RKO (cell line): ENCODE results near the gene RBM12.
"Not testable (repeated sequence)": the region's sequence is repeated elsewhere in the genome, so short reads cannot be mapped to it uniquely, and the experiment has no call there.

Experiments
- DNase-seq: peaks from one replicate; pipeline ENCODE4 v3.0.0-alpha.2; 2016; ENCODE audit warnings: low spot score

Gene RBM12, protein sequence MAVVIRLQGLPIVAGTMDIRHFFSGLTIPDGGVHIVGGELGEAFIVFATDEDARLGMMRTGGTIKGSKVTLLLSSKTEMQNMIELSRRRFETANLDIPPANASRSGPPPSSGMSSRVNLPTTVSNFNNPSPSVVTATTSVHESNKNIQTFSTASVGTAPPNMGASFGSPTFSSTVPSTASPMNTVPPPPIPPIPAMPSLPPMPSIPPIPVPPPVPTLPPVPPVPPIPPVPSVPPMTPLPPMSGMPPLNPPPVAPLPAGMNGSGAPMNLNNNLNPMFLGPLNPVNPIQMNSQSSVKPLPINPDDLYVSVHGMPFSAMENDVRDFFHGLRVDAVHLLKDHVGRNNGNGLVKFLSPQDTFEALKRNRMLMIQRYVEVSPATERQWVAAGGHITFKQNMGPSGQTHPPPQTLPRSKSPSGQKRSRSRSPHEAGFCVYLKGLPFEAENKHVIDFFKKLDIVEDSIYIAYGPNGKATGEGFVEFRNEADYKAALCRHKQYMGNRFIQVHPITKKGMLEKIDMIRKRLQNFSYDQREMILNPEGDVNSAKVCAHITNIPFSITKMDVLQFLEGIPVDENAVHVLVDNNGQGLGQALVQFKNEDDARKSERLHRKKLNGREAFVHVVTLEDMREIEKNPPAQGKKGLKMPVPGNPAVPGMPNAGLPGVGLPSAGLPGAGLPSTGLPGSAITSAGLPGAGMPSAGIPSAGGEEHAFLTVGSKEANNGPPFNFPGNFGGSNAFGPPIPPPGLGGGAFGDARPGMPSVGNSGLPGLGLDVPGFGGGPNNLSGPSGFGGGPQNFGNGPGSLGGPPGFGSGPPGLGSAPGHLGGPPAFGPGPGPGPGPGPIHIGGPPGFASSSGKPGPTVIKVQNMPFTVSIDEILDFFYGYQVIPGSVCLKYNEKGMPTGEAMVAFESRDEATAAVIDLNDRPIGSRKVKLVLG

DNA sequence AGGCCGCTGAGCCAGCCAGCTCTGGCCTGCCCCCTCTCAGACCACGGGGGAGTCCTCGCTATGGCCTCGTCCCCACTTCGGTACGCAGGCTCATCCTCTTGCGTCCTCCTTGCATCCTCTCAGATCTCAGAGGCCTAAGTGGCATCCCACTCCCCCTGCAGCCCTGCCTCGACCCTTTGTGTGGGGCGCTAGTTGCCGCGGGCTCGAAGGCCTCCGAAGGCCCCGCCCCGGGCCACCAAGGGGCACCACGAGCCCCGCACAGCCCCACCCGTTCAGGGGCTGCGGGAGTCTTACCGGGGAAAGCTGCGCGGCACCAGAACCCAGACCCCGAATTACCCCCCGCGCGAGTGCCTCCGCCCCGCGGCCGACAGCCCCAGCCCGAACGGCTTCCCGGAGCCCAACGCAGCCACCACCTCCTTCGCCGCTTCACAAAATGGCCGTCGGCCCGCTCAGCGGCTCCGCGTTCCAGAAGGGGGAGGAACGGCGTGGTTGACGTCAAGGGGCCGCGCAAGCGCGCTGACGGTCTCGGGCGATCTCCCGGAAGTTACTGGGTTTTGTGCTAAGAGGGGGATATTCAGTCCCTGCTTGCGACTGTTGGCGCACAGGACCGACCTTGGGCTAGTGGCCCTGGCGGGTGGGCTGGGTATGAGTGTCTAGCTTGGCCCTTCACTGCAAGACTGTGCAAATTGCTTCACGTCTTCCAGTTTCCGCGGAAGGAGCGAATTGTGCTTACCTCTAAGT, at the start of gene RBM12, which contains the start of gene CPNE1:
Gene RBM12 (minus strand): TSS at position 435 of the 741 bp plus-strand sequence. CDS start 9,578 bp downstream, outside the sequence.
Gene CPNE1 (minus strand): TSS at position 435 of the 741 bp plus-strand sequence. CDS start 31,977 bp downstream, outside the sequence.
- DNase-seq, result peak; percentile 97

DNA sequence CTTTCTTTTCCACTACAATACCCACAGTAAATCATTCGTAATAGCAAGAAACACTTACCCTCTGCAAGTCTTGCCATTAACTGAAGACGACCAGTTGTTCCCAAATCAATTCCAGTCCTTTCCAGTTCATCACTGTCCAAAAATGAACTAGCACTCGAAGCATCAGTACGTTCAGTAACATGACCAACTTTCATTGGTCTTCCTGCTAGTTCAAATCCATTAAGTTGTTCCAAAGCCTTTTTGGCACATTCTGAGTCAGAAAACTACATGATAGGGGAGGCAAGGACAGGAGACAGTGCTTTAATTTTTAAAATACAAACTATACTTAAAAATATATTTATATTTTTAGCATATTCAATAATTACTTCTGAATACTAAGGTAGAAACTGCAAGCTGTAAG, 49.4 kb upstream of the RBM12 start:
- no peak for DNase-seq

DNA sequence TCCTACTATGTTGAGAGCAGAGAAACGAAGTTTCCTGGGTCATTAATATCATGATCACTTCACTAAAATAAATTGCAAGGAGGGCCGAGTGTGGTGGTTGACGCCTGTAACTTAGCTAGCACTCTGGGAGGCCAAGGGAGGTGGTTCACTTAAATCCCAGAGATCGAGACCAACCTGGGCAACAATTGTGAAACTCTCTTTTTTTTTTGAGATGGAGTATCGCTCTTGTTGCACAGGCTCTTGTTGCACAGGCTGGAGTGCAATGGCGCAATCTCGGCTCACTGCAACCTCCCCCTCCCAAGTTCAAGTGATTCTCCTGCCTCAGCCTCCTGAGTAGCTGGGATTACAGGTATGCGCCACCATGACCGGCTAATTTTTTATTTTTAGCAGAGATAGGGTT, 48.4 kb upstream of the RBM12 start:
- DNase-seq, result not testable (repeated sequence)

DNA sequence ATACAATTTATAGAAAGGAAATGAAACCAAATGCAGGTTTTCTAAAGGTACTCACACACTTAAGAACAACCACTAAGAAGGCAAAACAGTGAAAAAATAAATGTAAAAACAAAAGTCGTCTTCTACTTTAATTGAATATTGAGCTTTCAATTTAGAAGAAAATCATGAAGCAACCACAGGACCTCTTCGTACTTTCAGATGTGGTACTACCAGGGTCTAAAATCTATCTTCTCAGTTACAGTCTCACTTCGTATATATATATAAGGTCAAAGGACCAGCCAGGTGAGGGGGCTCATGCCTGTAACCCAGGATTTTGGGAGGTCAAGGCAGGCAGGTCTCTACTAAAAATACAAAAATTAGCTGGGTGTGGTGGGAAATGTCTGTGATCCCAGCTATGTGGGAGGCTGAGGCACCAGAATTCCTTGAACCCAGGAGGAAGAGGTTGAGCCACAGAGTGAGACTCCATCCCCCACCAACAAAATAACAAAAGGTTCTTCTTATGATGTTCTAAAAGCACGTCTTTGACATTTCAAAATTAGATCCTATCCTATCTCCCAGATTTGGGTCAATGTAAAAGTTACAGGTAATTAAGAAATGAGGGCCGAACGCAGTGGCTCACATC, 47.0 kb upstream of the RBM12 start:
- no peak for DNase-seq

DNA sequence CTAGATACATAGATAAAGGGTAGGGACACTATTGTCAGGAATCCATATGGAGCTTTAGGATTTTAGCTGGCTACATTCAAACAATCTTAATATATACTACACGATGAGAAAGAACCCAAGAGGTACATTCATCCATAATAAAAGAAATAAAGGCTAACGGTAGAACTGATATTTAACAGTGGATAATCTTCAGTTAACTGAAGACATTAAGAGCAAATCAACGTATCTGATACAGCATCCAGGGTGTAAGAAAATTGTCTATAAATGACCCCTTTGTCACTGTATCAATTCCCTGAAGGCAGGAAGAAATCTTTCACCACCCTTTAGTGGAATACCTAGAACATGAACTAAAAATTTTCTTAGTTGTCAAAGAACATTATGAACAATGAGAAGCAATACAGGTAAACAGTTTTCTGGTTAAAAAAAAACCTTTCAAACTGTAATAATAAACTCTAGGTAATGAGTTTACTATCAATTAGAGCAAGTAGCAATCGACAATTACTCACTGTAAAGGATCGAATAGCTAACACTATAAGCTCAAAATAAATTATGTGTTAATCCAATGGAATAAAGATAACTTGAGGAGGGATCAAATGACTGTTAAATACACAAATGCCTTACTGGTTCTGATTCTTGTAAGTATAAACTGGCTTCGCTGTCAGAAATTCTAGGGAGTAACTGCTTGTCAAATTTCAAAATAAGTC, 46.3 kb upstream of the RBM12 start:
- DNase-seq, result no peak

DNA sequence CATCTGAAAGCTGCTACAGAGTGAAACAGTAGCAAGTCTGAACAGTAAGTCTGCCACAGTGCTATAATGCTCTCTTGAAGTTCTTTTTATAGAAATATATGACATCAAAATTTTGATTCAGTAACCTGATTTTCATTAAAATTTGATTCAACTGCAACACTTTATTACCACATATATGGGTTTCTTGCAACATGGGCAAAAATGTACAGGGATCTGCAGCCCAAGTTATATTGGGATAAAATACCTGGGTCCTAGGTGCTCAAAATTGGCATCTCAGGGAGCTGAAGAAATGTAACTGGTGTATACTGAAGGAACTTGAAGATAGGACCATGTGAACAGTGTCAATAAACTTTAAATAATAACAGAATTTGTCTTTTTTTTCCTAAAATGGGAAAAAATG, 45.3 kb upstream of the RBM12 start:
- DNase-seq, result no peak

DNA sequence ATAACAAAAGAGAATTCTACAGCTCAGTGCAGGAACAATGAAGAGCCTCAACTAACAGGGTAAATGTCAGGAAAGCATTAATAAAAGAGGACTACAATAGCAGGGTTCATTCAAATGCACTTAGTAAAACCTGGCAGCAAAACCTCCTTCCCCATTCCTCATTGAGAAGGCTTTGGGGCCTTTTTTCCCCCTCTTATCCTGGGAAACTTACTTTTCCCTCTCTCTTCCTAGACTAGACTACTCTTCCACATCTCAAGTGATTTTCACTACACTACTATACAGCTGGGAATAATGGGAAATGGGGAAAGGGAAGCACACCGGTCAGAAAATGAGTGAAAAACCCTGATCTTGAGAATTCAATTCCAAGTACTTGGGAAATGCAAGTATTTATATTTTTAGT, 44.6 kb upstream of the RBM12 start:
- DNase-seq, result no peak

DNA sequence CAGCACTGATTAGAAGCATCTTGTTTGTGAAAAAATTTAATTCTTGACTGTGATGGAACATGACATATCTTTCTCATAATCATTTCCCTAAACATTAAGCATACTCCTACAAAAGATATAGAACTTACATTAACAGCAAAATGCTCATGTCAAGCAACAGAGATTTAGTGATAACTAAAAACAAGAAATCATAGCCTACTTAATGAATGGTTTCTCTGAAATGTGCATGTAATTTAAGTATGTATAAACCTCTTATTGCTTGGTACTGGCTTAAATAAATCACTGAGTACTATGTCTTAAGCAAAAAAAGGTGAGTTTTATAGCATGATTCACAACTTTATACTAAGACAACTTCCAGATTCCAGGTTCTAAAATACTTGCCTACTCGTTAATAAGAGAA, 43.8 kb upstream of the RBM12 start:
- no peak for DNase-seq

DNA sequence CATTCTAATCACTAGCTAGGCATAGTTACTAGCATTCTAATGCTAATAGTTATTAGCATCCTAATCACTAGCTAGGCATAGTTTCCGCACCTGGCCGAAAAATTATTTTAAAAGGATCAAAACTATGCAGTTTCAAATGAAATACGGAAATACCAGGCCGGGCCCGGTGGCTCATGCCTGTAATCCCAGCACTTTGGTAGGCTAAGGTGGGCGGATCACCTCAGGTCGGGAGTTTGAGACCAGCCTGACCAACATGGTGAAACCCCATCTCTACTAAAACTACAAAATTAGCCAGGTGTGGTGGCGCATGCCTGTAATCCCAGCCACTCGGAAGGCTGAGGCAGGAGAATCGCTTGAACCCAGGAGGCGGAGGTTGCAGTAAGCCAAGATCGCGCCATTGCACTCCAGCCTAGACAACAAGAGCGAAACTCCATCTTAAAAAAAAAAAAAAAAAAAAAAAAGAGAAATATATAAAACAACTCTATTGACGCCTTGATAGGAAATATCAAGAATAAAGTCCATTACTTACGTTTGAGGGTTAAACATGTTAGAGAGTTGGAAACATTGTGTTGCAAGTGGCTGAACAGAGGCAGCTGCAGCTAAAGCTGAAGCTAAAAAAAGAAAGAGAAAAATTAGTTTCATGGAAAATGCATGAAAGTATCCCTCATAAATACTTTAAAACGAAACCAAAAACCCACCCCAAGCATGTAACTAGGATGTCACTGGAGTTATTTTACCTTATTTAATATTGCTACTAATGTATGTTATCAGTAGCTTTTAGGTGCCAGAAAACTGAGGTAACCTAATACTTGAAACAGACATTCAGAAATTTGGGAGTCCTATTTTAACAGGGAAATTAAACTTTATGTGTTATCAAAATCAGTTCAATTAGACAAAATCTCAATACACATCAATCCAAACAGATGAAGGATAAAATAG, 42.2 kb upstream of the RBM12 start:
- not testable (repeated sequence) for DNase-seq

DNA sequence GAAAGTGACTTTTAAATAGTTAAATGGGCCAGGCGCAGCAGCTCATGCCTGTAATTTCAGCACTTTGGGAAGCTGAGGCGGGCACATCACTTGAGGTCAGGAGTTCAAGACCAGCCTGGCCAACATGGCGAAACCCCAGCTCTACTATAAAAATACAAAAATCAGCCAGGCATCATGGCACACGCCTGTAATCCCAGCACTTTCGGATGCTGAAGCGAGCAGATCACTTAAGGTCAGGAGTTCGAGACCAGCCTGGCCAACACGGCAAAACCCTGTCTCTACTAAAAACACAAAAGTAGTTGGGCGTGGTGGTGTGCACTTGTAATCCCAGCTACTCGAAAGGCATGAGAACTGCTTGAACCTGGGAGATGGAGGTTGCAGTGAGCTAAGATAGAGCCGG, 41.2 kb upstream of the RBM12 start:
- DNase-seq, result not testable (repeated sequence)

DNA sequence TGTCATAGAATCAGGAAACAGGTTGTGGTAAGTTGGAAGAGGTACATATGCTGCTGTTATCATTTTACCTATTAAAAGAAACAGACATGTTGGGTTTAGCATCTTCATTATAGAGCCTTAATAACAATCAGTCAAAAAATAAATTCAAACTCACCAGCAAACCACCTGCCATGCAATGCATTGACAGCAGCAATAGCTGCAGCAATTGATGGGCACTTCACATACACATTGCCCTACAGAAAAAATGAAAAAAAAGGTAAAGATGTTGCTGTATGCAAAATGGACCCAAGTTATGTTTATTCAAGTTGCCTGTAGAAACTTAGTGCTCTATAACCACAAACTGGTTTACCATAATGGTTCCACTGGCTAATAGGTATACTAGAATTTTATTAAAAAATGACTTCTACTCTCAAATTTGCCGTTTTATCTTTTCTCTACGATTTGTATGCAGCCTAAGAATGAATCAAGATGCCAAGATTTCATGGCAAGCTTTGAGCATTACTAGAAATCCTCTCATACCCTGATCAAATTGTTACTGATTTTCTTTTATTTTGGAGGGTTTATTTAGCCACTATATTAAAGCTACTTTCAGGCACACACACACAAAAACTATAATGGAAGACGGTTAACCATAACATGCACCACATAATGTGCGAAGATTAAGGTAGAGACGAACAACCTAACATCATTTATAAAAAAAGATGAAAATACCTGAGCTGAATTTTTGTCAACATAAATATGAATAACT, 40.0 kb upstream of the RBM12 start:
- no peak for DNase-seq

DNA sequence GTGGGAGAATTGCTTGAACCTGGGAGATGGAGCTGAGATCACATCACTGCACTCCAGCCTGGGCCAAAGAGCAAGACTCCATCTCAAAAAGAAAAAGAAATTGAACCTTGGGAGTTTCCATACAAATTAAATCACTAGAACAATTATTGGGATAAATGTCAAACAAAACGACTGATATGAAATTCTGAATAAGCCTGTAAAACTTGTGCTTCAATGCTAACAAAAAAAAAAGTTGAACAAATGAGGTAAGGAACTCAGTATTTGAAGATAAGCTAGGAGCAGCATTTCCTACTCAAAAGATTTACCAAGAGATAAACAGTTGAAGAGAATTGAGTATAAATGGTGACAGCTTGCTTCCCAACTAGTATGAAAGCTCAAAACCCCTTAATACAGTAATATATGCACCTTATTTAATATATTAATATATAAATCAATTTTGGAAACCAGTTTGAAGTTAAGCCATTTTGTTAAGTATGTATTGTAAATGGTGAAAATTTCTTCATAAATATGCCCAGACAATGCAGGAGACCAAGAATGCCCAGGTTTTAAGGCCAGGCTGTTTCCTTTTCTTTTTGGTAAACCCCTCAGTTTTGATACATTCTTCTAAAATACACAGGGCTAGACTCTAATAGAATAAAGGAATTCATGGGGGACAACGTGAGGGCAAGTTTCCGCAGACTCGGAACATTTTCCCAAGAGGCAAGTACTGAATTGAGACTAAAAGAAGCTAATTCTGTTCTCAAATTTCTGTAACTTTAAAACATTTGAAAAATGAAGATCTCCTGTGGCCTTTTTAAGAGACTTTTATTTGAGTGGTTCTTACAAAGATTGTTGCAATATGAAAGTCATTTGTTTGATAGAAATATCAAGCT, 38.4 kb upstream of the RBM12 start:
- DNase-seq, result no peak

DNA sequence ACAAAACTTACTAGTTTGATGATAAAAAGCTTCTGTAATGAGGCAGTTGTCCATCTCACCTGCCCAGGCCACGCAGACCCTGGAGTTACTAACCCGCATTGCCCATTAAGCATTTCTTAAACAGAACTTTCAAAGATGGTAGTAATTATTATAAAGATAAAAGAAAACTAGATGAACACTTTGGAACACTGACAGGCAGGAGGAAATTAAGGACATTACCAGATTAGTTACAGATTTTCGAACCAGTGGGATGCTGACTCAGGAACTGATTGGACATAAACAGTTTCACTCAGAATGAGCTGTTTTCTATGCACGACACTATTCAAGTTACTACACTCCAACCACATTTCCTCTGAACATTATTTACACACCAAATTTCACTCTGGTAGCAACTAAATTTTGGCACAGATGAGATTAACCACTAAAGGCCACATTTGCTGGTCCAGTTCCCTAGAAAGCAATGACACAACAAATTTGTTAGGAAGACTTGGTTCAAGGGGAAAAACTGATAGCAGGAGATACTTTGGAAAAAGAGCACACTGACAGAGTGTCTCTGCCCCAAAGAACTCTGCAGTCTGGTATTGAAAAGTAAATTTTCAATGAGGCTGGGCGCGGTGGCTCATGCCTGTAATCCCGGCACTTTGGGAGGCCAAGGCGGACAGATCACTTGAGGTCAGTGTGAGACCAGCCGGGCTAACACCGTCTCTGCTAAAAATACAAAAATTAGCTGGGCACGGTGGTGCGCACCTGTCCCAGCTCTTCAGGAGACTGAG, 37.5 kb upstream of the RBM12 start:
- DNase-seq, result peak; percentile 65

DNA sequence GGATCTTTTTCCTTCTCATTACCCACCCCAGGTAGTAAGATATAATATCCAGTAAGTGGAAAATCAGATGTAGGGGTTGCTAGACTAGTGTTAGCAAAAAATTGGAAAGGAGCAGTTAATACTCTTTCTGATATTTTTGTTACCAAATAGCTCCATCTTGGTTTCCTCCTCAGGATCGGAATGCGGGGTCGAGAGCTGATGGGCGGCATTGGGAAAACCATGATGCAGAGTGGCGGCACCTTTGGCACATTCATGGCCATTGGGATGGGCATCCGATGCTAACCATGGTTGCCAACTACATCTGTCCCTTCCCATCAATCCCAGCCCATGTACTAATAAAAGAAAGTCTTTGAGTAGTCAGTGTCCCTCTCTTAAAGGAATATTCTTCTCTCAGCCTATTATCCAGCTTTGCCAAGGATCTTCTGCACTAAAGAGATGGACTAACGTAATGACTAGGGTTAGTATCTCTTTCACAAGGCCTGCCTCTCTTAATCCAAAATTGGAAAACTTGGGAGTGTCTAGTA, 36.0 kb upstream of the RBM12 start:
- DNase-seq, result peak; percentile 46

DNA sequence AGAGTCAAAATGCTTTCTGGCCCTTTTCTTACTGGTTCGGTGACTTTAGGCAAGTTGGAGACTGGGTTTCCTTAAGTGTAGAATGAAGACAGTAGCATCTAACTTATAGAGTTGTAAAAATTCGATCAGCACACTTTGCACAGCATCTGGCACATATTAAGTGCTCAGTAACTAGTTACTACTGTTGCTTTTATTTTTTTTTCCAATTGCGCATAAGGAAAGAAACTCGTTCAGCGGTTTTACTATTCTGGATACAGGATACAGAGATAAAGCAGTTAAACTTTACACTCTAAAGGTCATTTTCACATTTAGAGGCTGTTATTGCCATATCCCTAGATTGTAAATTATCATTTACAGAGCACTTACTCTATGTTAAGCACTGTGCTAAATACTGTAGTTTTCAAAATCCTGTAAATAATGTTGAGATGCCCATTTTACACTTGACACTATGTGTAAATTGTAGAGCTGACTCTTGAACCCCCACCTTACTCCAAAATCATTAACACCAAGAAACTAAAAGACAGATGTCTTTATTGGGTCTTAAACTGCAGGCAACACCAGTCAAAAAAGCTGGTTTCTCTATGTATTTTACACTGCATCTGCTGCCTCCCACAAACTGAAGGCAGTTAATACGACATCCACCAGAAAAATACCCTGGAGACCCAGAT, 35.4 kb upstream of the RBM12 start:
- peak; percentile 36 for DNase-seq

DNA sequence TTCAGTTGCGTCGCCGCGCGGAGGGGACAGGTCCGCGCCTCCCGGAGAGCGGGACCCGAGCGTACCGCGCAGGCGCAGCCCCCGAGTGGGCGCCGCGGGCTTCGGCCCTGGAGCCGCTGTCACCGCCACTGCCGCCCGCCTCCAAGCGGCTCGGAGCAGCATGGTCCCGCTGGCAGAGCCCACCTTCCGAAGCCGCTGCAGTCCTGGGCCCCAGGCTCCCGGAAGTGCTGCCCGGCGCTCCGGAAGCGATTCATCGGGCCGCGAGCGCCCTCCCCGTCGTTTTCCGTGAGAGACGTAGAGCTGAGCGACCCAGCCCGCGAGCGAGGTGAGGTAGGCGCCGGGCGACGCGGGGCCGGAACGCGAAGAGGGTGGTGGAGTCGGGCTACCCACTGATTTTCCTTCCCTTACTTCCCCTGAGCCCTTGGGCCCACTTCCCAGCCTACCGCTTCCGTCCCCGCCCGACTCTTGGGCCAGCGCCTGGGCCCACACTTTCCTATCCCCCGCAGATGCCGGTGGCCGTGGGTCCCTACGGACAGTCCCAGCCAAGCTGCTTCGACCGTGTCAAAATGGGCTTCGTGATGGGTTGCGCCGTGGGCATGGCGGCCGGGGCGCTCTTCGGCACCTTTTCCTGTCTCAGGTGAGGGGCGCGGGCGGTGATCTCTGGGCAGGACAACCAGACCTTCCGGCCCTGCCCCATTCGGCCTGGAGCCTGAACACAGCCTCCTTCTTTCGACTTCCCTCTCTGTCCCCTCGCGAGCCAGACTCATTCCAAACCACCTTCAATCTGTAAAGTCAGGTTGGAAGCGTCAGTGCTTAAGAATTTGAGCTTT, 34.6 kb upstream of the RBM12 start, which contains the start of the genes NFS1 and ROMO1:
Gene NFS1 (minus strand): TSS at position 226 of the 830 bp plus-strand sequence. CDS start 64 bp downstream, at position 162.
Gene ROMO1 (plus strand): TSS at position 279 of the 830 bp plus-strand sequence. CDS start 228 bp downstream, at position 507.
- DNase-seq, result peak; percentile 92
